ENCODE data around the gene LLGL2. TPM values are rescaled to one million over a fixed set of nuclear protein-coding genes. Genes with fewer than 3 reads are reported as not detected.
A peak's percentile ranks its signal among the peaks of the same experiment; 100 is the strongest.

Gene LLGL2
- total and polyA plus RNA-seq, 3 experiments from 2014 or later, result 17.1 to 39.5 (median 17.8) TPM

GRCh38 chr17:75614556-75615270, 89.2 kb downstream of the LLGL2 start:
- Histone ChIP-seq H3K9me3 (ENCODE audit: low read length) (no peaks in the 10 kb centered on the region), H3K4me1 (ENCODE audit: insufficient read depth, low read length) (no peaks in the 10 kb centered on the region), H3K36me3 (ENCODE audit: insufficient read depth, low read length) (no peaks in the 10 kb centered on the region), H3K27ac (ENCODE audit: low read depth, low read length) (no peak overlapping the region), H3K27me3 (ENCODE audit: insufficient read depth, low read length, poor library complexity, severe bottlenecking) (no peaks in the 10 kb centered on the region), H3K4me3 (ENCODE audit: low read length) (no peak overlapping the region)
- ChIA-PET POLR2A (no interaction called here), CTCF (interaction anchor here (2.2 kb wide), 1 partner anchor 18 kb away, joined by 7 read pairs; the partner anchor contains the start of gene SMIM5)
- Mint-ChIP-seq H3K9me3 (no peaks in the 10 kb centered on the region), H3K4me1 (no peaks in the 10 kb centered on the region), H3K27me3 (no peaks in the 10 kb centered on the region), H3K36me3 (peaks cover 0 to 12% (median 0%) of the 10 kb centered on the region in 3 donors), H3K4me3 (no peak overlapping the region), H3K27ac (no peak overlapping the region)
- DNase-seq, result no peak

GRCh38 chr17:75615301-75615700, 89.8 kb downstream of the LLGL2 start:
- POLR2A ChIA-PET, result no interaction called here
- Mint-ChIP-seq H3K4me1 (no peaks in the 10 kb centered on the region), H3K36me3 (peaks cover 0 to 12% (median 0%) of the 10 kb centered on the region in 3 donors), H3K27ac (no peak overlapping the region), H3K9me3 (no peaks in the 10 kb centered on the region), H3K4me3 (no peak overlapping the region), H3K27me3 (no peaks in the 10 kb centered on the region)
- H3K4me1 ChIP-seq (ENCODE audit: insufficient read depth, low read length), result no peaks in the 10 kb centered on the region
- CTCF ChIA-PET, result interaction anchor here (1.0 kb wide), 1 partner anchor 17 kb away, joined by 4 read pairs; no protein-coding TSS in a partner anchor
- H3K36me3 ChIP-seq (ENCODE audit: insufficient read depth, low read length), result no peaks in the 10 kb centered on the region
- no peak overlapping the region for H3K4me3 ChIP-seq (ENCODE audit: low read length)
- no peaks in the 10 kb centered on the region for H3K9me3 ChIP-seq (ENCODE audit: low read length)
- H3K27ac ChIP-seq (ENCODE audit: low read depth, low read length), result no peak overlapping the region
- no peaks in the 10 kb centered on the region for H3K27me3 ChIP-seq (ENCODE audit: insufficient read depth, low read length, poor library complexity, severe bottlenecking)
- DNase-seq, result no peak

GRCh38 chr17:75616521-75617122, 91.1 kb downstream of the LLGL2 start:
- no peak overlapping the region for H3K4me3 Mint-ChIP-seq
- H3K4me3 ChIP-seq (ENCODE audit: low read length), result no peak overlapping the region
- POLR2A ChIA-PET, result no interaction called here
- H3K9me3 ChIP-seq (ENCODE audit: low read length), result no peaks in the 10 kb centered on the region
- H3K27me3 Mint-ChIP-seq, result no peaks in the 10 kb centered on the region
- H3K4me1 ChIP-seq (ENCODE audit: insufficient read depth, low read length), result no peaks in the 10 kb centered on the region
- H3K36me3 ChIP-seq (ENCODE audit: insufficient read depth, low read length), result no peaks in the 10 kb centered on the region
- no peak overlapping the region for H3K27ac Mint-ChIP-seq
- peaks cover 0 to 11% (median 0%) of the 10 kb centered on the region in 3 donors for H3K36me3 Mint-ChIP-seq
- H3K27ac ChIP-seq (ENCODE audit: low read depth, low read length), result no peak overlapping the region
- CTCF ChIA-PET, result interaction anchor here (0.7 to 1.7 kb wide), 4 partner anchors 9 to 133 kb away, joined by 3 to 7 read pairs (median 5); partner anchors contain the start of gene SMIM5
- no peaks in the 10 kb centered on the region for H3K4me1 Mint-ChIP-seq
- H3K9me3 Mint-ChIP-seq, result no peaks in the 10 kb centered on the region
- H3K27me3 ChIP-seq (ENCODE audit: insufficient read depth, low read length, poor library complexity, severe bottlenecking), result no peaks in the 10 kb centered on the region
- no peak for DNase-seq

GRCh38 chr17:75617218-75617617, 91.7 kb downstream of the LLGL2 start:
- Histone ChIP-seq H3K36me3 (ENCODE audit: insufficient read depth, low read length) (no peaks in the 10 kb centered on the region), H3K27ac (ENCODE audit: low read depth, low read length) (no peak overlapping the region), H3K4me3 (ENCODE audit: low read length) (no peak overlapping the region), H3K4me1 (ENCODE audit: insufficient read depth, low read length) (no peaks in the 10 kb centered on the region), H3K9me3 (ENCODE audit: low read length) (no peaks in the 10 kb centered on the region), H3K27me3 (ENCODE audit: insufficient read depth, low read length, poor library complexity, severe bottlenecking) (no peaks in the 10 kb centered on the region)
- ChIA-PET POLR2A (no interaction called here), CTCF (interaction anchor here (0.7 to 1.7 kb wide), 3 partner anchors 8 to 132 kb away, joined by 3 to 7 read pairs (median 6); partner anchors contain the start of gene SMIM5)
- Mint-ChIP-seq H3K27ac (no peak overlapping the region), H3K4me3 (no peak overlapping the region), H3K27me3 (no peaks in the 10 kb centered on the region), H3K4me1 (no peaks in the 10 kb centered on the region), H3K36me3 (peaks cover 0 to 9% (median 2%) of the 10 kb centered on the region in 3 donors), H3K9me3 (no peaks in the 10 kb centered on the region)
- no peak for DNase-seq

- H3K27me3 Mint-ChIP-seq, result no peaks in the 10 kb centered on the region
Observed at GRCh38 chr17:75617675-75618074, 92.2 kb downstream of the LLGL2 start.

GRCh38 chr17:75619506-75620431, 94.3 kb downstream of the LLGL2 start:
- no peaks in the 10 kb centered on the region for H3K4me1 ChIP-seq (ENCODE audit: insufficient read depth, low read length)
- Mint-ChIP-seq H3K9me3 (no peaks in the 10 kb centered on the region), H3K27me3 (peaks cover 0 to 2% of the 10 kb centered on the region in 2 donors), H3K27ac (peak overlapping the region in 1 of 8 donors; percentile 33), H3K36me3 (peaks cover 0 to 12% (median 3%) of the 10 kb centered on the region in 3 donors), H3K4me3 (no peak overlapping the region), H3K4me1 (no peaks in the 10 kb centered on the region)
- H3K27me3 ChIP-seq (ENCODE audit: insufficient read depth, low read length, poor library complexity, severe bottlenecking), result no peaks in the 10 kb centered on the region
- no peak for DNase-seq
- CTCF ChIA-PET, result interaction anchor here (1.2 kb wide), 2 partner anchors 9 to 13 kb away, joined by 4 to 5 read pairs; partner anchors contain the start of gene SMIM5
- no peak overlapping the region for H3K4me3 ChIP-seq (ENCODE audit: low read length)
- no peaks in the 10 kb centered on the region for H3K9me3 ChIP-seq (ENCODE audit: low read length)
- no peaks in the 10 kb centered on the region for H3K36me3 ChIP-seq (ENCODE audit: insufficient read depth, low read length)
- POLR2A ChIA-PET, result no interaction called here
- no peak overlapping the region for H3K27ac ChIP-seq (ENCODE audit: low read depth, low read length)

More at GRCh38 chr17:75617675-75618074, 92.2 kb downstream of the LLGL2 start:
- CTCF ChIA-PET, result interaction anchor here (1.7 kb wide), 1 partner anchor 132 kb away, joined by 6 read pairs; no protein-coding TSS in a partner anchor
- Mint-ChIP-seq H3K9me3 (no peaks in the 10 kb centered on the region), H3K36me3 (peaks cover 0 to 12% (median 3%) of the 10 kb centered on the region in 3 donors), H3K27ac (no peak overlapping the region), H3K4me1 (no peaks in the 10 kb centered on the region), H3K4me3 (no peak overlapping the region)
- H3K27ac ChIP-seq (ENCODE audit: low read depth, low read length), result no peak overlapping the region
- no peaks in the 10 kb centered on the region for H3K27me3 ChIP-seq (ENCODE audit: insufficient read depth, low read length, poor library complexity, severe bottlenecking)
- no peaks in the 10 kb centered on the region for H3K4me1 ChIP-seq (ENCODE audit: insufficient read depth, low read length)
- POLR2A ChIA-PET, result no interaction called here
- DNase-seq, result no peak
- H3K36me3 ChIP-seq (ENCODE audit: insufficient read depth, low read length), result no peaks in the 10 kb centered on the region
- H3K9me3 ChIP-seq (ENCODE audit: low read length), result no peaks in the 10 kb centered on the region
- H3K4me3 ChIP-seq (ENCODE audit: low read length), result no peak overlapping the region

- Mint-ChIP-seq H3K27ac (no peak overlapping the region), H3K36me3 (peaks cover 0 to 16% (median 3%) of the 10 kb centered on the region in 3 donors), H3K9me3 (no peaks in the 10 kb centered on the region), H3K27me3 (peaks cover 0 to 2% of the 10 kb centered on the region in 2 donors), H3K4me1 (no peaks in the 10 kb centered on the region), H3K4me3 (no peak overlapping the region)
- Histone ChIP-seq H3K27me3 (ENCODE audit: insufficient read depth, low read length, poor library complexity, severe bottlenecking) (no peaks in the 10 kb centered on the region), H3K36me3 (ENCODE audit: insufficient read depth, low read length) (no peaks in the 10 kb centered on the region), H3K9me3 (ENCODE audit: low read length) (no peaks in the 10 kb centered on the region), H3K4me3 (ENCODE audit: low read length) (no peak overlapping the region), H3K4me1 (ENCODE audit: insufficient read depth, low read length) (no peaks in the 10 kb centered on the region), H3K27ac (ENCODE audit: low read depth, low read length) (no peak overlapping the region)
- ChIA-PET POLR2A (no interaction called here), CTCF (interaction anchor here (1.1 to 1.7 kb wide), 2 partner anchors 11 to 132 kb away, joined by 3 to 6 read pairs; partner anchors contain the start of gene SMIM5)
- DNase-seq, result no peak
Observed at GRCh38 chr17:75621489-75621888, 96.0 kb downstream of the LLGL2 start.

Measured in CD8-positive, alpha-beta memory T cell (primary cell).